ENCODE data around the gene YIPF5.
A peak's percentile ranks its signal among the peaks of the same experiment; 100 is the strongest.

DNA sequence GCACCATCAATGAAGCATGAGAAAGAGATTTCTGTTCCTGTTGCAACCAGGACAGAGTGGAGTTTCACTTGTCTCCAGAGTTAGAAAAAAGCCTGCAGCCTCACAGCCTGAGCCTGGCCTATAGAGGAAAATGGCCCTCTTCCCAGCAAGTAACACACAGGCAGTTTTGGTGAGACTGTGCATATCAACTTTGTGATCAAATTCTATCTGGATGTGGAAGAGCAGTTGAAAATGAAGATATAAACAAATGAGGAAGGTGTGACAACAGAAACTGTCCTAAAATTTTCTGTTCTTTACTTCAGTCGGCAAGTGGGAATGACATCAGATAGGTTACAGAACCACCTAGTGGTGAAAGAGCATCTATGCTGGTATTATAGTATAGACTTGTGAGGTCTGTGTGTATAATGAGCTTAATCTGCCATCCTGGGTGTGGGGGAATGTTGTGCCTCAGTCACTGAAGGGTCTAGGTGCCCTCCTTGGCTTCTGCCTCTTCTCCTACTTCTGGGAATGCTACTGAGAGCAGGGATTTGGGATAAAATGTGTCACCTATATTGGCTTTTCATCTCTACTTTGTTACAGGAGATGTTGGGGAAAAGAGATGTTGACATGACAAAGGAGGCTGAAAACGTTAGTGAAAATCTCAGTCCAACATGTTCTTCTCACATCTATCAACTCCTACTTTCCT lies 28.2 kb downstream of the YIPF5 start:
- TF ChIP-seq, protein P1, sequence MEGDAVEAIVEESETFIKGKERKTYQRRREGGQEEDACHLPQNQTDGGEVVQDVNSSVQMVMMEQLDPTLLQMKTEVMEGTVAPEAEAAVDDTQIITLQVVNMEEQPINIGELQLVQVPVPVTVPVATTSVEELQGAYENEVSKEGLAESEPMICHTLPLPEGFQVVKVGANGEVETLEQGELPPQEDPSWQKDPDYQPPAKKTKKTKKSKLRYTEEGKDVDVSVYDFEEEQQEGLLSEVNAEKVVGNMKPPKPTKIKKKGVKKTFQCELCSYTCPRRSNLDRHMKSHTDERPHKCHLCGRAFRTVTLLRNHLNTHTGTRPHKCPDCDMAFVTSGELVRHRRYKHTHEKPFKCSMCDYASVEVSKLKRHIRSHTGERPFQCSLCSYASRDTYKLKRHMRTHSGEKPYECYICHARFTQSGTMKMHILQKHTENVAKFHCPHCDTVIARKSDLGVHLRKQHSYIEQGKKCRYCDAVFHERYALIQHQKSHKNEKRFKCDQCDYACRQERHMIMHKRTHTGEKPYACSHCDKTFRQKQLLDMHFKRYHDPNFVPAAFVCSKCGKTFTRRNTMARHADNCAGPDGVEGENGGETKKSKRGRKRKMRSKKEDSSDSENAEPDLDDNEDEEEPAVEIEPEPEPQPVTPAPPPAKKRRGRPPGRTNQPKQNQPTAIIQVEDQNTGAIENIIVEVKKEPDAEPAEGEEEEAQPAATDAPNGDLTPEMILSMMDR (IDR thresholded peaks at IDR 0.05), result peak; percentile 36 to 78 (median 64)
- no peak for TF ChIP-seq POLR2A (IDR thresholded peaks at IDR 0.05)

Measured in heart left ventricle (tissue), 13 donors.